CD4-positive, alpha-beta T cell (primary cell): ENCODE measurements around the gene IGLL1. TPM values are rescaled to one million over a fixed set of nuclear protein-coding genes. Genes with fewer than 3 reads are reported as not detected.
"Not testable (repeated sequence)": the region's sequence is repeated elsewhere in the genome, so short reads cannot be mapped to it uniquely, and the experiment has no call there.

Experiments used
- ATAC-seq: fragments of 200-7000 bp; cut with Tn5 transposase; one replicate; pipeline ENCODE4 v1.10.0; 2022; ENCODE audit warnings: mild to moderate bottlenecking; ENCODE audit not compliant: poor library complexity
- CTCF ChIA-PET: fragments of 350-600 bp; sonication (Branson Sonifier 250); formaldehyde crosslinking; loops from one replicate; lab custom pipeline; 2021; ENCODE audit warnings: antibody characterized with exemption, inconsistent platforms; lab: Charles Lee
- POLR2A ChIA-PET: fragments of 350-600 bp; sonication (Branson Sonifier 250); formaldehyde crosslinking; loops from one replicate; lab custom pipeline; 2021; ENCODE audit warnings: antibody characterized with exemption, inconsistent platforms; lab: Charles Lee
- DNase-seq, 14 experiments: peaks; one replicate each; pipeline ENCODE4 v3.0.0-alpha.2; 2013 to 2020; ENCODE audit warnings: mixed read lengths in 2 of 14
- H3K27ac ChIP-seq, 2 donors: one replicate each; pipeline versions ENCODE4 v1.5.1 to v1.7.0; 2013; ENCODE audit warnings: low read length in 2 of 2, low read depth in 1 of 2, mild to moderate bottlenecking in 1 of 2
- H3K27me3 ChIP-seq, 2 experiments: 1 replicate in 1 of 2; 2 replicates in 1 of 2; pipeline versions ENCODE4 v1.6.1 to v1.7.0; 2013; ENCODE audit warnings: low read length in 2 of 2, control low read depth in 1 of 2, mild to moderate bottlenecking in 1 of 2, moderate library complexity in 1 of 2; ENCODE audit not compliant: insufficient read depth in 2 of 2, control insufficient read depth in 1 of 2
- H3K36me3 ChIP-seq: one replicate; pipeline ENCODE4 v1.6.1; 2013; ENCODE audit warnings: low read length, control low read depth; ENCODE audit not compliant: insufficient read depth
- H3K4me1 ChIP-seq: one replicate; pipeline ENCODE4 v1.6.1; 2013; ENCODE audit warnings: low read length, control low read depth; ENCODE audit not compliant: insufficient read depth
- H3K4me3 ChIP-seq: one replicate; pipeline ENCODE4 v1.5.1; 2013; ENCODE audit warnings: mild to moderate bottlenecking, low read length, moderate library complexity
- H3K9me3 ChIP-seq, 2 experiments: 1 replicate in 1 of 2; 2 replicates in 1 of 2; pipeline versions ENCODE4 v1.6.1 to v1.7.0; 2013; ENCODE audit warnings: low read length in 2 of 2, mild to moderate bottlenecking in 2 of 2, control low read depth in 1 of 2, moderate library complexity in 1 of 2; ENCODE audit not compliant: control insufficient read depth in 1 of 2, insufficient read depth in 1 of 2
- H3K27ac Mint-ChIP-seq: one replicate; pipeline ENCODE4 v1.8.0; 2020; ENCODE audit warnings: mixed read lengths
- H3K27me3 Mint-ChIP-seq: one replicate; pipeline ENCODE4 v1.8.0; 2021; ENCODE audit warnings: mixed read lengths
- H3K36me3 Mint-ChIP-seq: one replicate; pipeline ENCODE4 v1.8.0; 2021; ENCODE audit warnings: low read depth, mixed read lengths
- H3K4me1 Mint-ChIP-seq: one replicate; pipeline ENCODE4 v1.8.0; 2021; ENCODE audit warnings: low read depth, mixed read lengths
- H3K4me3 Mint-ChIP-seq: one replicate; pipeline ENCODE4 v1.8.0; 2020; ENCODE audit warnings: mild to moderate bottlenecking, mixed read lengths
- H3K9me3 Mint-ChIP-seq: one replicate; pipeline ENCODE4 v1.8.0; 2020; ENCODE audit warnings: mixed read lengths
- intact Hi-C, 2 experiments: fragments of 100-400 bp; cut with DNase I in 1 of 2; cut with micrococcal nuclease in 1 of 2; formaldehyde crosslinking; loops; one replicate each; pipeline versions ENCODE4 v1.15.1 to v1.9.0; 2023 to 2025; cut with DNase I, micrococcal nuclease
- total RNA-seq, 174 experiments: library from RNA in 2 of 174; stranded (reverse) in 2 of 174; gene quantifications; one replicate each; pipeline ENCODE4 v1.2.3 and lab custom pipeline; 2021 to 2026
- TF ChIP-seq, protein P1 (sequence below): fragments of 200-600 bp; IDR thresholded peaks from one replicate; pipeline ENCODE4 v1.8.0; 2022; ENCODE audit warnings: antibody characterized with exemption, mild to moderate bottlenecking

Gene IGLL1
- total RNA-seq, 2 experiments from 2014 or later, result not detected

DNA sequence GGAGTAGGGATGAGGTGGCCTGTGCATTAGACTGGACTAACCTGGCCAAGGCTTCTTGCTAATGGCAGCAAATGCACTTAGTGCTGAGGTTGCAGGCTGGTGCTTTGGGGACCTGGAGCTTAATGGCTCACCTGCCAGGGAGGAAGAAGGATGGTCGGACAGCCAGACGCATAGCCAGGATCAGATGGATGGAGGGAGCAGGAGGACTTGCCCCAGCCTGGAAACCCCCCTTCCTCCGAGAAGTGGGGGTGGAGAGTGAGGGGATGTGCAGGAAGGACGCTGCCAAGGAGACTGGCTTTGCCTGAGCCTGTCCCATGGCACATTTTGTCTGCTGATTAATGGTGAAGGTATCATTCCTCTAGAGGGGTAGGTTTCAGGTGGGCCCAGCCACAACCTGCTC lies 17.9 kb downstream of the IGLL1 start:
- ChIA-PET POLR2A (interaction anchor here (0.6 kb wide), 1 partner anchor 226 kb away, joined by 4 read pairs; no protein-coding TSS in a partner anchor), CTCF (no interaction called here)
- no peak overlapping the region for H3K27ac ChIP-seq
- Mint-ChIP-seq H3K9me3 (no peaks in the 10 kb centered on the region), H3K27ac (no peak overlapping the region), H3K4me1 (peaks cover 8% of the 10 kb centered on the region), H3K4me3 (no peak overlapping the region), H3K27me3 (peaks cover 28% of the 10 kb centered on the region), H3K36me3 (no peaks in the 10 kb centered on the region)
- TF ChIP-seq, protein P1, sequence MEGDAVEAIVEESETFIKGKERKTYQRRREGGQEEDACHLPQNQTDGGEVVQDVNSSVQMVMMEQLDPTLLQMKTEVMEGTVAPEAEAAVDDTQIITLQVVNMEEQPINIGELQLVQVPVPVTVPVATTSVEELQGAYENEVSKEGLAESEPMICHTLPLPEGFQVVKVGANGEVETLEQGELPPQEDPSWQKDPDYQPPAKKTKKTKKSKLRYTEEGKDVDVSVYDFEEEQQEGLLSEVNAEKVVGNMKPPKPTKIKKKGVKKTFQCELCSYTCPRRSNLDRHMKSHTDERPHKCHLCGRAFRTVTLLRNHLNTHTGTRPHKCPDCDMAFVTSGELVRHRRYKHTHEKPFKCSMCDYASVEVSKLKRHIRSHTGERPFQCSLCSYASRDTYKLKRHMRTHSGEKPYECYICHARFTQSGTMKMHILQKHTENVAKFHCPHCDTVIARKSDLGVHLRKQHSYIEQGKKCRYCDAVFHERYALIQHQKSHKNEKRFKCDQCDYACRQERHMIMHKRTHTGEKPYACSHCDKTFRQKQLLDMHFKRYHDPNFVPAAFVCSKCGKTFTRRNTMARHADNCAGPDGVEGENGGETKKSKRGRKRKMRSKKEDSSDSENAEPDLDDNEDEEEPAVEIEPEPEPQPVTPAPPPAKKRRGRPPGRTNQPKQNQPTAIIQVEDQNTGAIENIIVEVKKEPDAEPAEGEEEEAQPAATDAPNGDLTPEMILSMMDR, result no peak
- no peaks in the 10 kb centered on the region for H3K9me3 ChIP-seq
- peaks cover 18% of the 10 kb centered on the region in 2 experiments for H3K27me3 ChIP-seq
- ATAC-seq (no peak), DNase-seq (peak in 1 of 14 experiments; percentile 12)
- peaks cover 12% of the 10 kb centered on the region for H3K4me1 ChIP-seq
- no peaks in the 10 kb centered on the region for H3K36me3 ChIP-seq
- intact Hi-C loops, result no loop called here
- H3K4me3 ChIP-seq, result no peak overlapping the region

GRCh38 chr22:23561025-23561510 lies 19.0 kb downstream of the IGLL1 start:
- DNase-seq, H3K4me3 ChIP-seq, H3K4me1 ChIP-seq, POLR2A ChIA-PET, H3K27ac ChIP-seq, H3K4me3 Mint-ChIP-seq, intact Hi-C loops, H3K36me3 ChIP-seq, H3K4me1 Mint-ChIP-seq, H3K36me3 Mint-ChIP-seq, H3K9me3 Mint-ChIP-seq, H3K27ac Mint-ChIP-seq, H3K9me3 ChIP-seq, ATAC-seq: not testable (repeated sequence)
- peaks cover 24% of the 10 kb centered on the region for H3K27me3 Mint-ChIP-seq
- CTCF ChIA-PET, result interaction anchor here (0.7 kb wide), 1 partner anchor 585 kb away, joined by 3 read pairs; no protein-coding TSS in a partner anchor
- H3K27me3 ChIP-seq, result peaks cover 9 to 12% of the 10 kb centered on the region in 2 experiments

- CTCF ChIA-PET, result interaction anchor here (0.6 kb wide), 1 partner anchor 67 kb away, joined by 4 read pairs; no protein-coding TSS in a partner anchor
- H3K36me3 ChIP-seq, H3K27ac Mint-ChIP-seq, H3K9me3 ChIP-seq, H3K4me1 ChIP-seq, DNase-seq, H3K36me3 Mint-ChIP-seq, H3K4me3 ChIP-seq, ATAC-seq, H3K27me3 ChIP-seq, H3K4me3 Mint-ChIP-seq, H3K4me1 Mint-ChIP-seq, H3K27ac ChIP-seq, H3K9me3 Mint-ChIP-seq, intact Hi-C loops, POLR2A ChIA-PET: not testable (repeated sequence)
- H3K27me3 Mint-ChIP-seq, result peaks cover 17% of the 10 kb centered on the region
These were observed 19.9 kb downstream of the IGLL1 start for GRCh38 chr22:23560215-23560614.

GRCh38 chr22:23557467-23557866 lies 22.6 kb downstream of the IGLL1 start:
- TF ChIP-seq, protein P1, result no peak
- H3K27ac Mint-ChIP-seq, result no peak overlapping the region
- H3K9me3 ChIP-seq, result peaks cover 0 to 4% of the 10 kb centered on the region in 2 experiments
- H3K4me3 ChIP-seq, result no peak overlapping the region
- H3K27me3 Mint-ChIP-seq, result peaks cover 11% of the 10 kb centered on the region
- no peak overlapping the region for H3K4me3 Mint-ChIP-seq
- DNase-seq (no peak), ATAC-seq (no peak)
- ChIA-PET CTCF (no interaction called here), POLR2A (no interaction called here)
- intact Hi-C loops, result no loop called here
- no peaks in the 10 kb centered on the region for H3K9me3 Mint-ChIP-seq
- no peaks in the 10 kb centered on the region for H3K4me1 Mint-ChIP-seq
- peaks cover 0 to 3% of the 10 kb centered on the region in 2 experiments for H3K27me3 ChIP-seq
- no peaks in the 10 kb centered on the region for H3K36me3 ChIP-seq
- no peaks in the 10 kb centered on the region for H3K4me1 ChIP-seq
- no peaks in the 10 kb centered on the region for H3K36me3 Mint-ChIP-seq
- H3K27ac ChIP-seq, result no peak overlapping the region
